Endothelial cell of umbilical vein (primary cell): ENCODE data around the gene ZNF620. TPM values are rescaled to one million over a fixed set of nuclear protein-coding genes. Genes with fewer than 3 reads are reported as not detected.
"Not testable (repeated sequence)": the region's sequence is repeated elsewhere in the genome, so short reads cannot be mapped to it uniquely, and the experiment has no call there.

Experiments
- BruUV-seq: library from RNA; stranded (reverse); fragments of 400-500 nt; replicated peaks from 2 replicates; lab custom pipeline; 2021; lab: Mats Ljungman, UMichigan
- CTCF ChIA-PET: fragments of 300-600, 350-600 bp; sonication (Branson Sonifier 250); formaldehyde crosslinking; loops from one replicate; lab custom pipeline; 2021; ENCODE audit warnings: antibody characterized with exemption, inconsistent platforms; lab: Charles Lee
- POLR2A ChIA-PET: fragments of 300-600, 350-600 bp; sonication (Branson Sonifier 250); formaldehyde crosslinking; loops from one replicate; lab custom pipeline; 2021; ENCODE audit warnings: antibody characterized with exemption, inconsistent platforms; lab: Charles Lee
- DNase-seq: peaks from one replicate; pipeline ENCODE4 v3.0.0-alpha.2; 2011; ENCODE audit warnings: low read depth, low spot score
- FAIRE-seq: peaks from 2 replicates; lab custom pipeline; 2011; peaks lifted over from hg19 to GRCh38; lab: Jason Lieb, UNC
- H2AFZ ChIP-seq: 2 replicates; pipeline ENCODE4 v1.6.0; 2012; ENCODE audit warnings: low read depth, low read length, control low read depth, inconsistent platforms
- H3K27ac ChIP-seq: 2 replicates; pipeline ENCODE4 v1.5.1; 2011; ENCODE audit warnings: low read depth, mild to moderate bottlenecking, control low read depth, low read length, moderate library complexity; ENCODE audit not compliant: insufficient read depth
- H3K27me3 ChIP-seq, 2 experiments: 2 replicates each; pipeline versions ENCODE4 v1.6.0 to v1.6.1; 2011; ENCODE audit warnings: low read length in 2 of 2, mixed read lengths in 1 of 2; ENCODE audit not compliant: control insufficient read depth in 2 of 2, insufficient read depth in 2 of 2
- H3K36me3 ChIP-seq, 2 experiments: 2 replicates in 1 of 2; 3 replicates in 1 of 2; pipeline ENCODE4 v1.5.1; 2011; ENCODE audit warnings: low read length in 2 of 2, mild to moderate bottlenecking in 1 of 2, moderate library complexity in 1 of 2; ENCODE audit not compliant: control insufficient read depth in 2 of 2, insufficient read depth in 2 of 2; ENCODE audit errors: extremely low read depth in 1 of 2
- H3K4me1 ChIP-seq: 3 replicates; pipeline ENCODE4 v1.5.1; 2011; ENCODE audit warnings: mild to moderate bottlenecking, low read length; ENCODE audit not compliant: control insufficient read depth, insufficient read depth; ENCODE audit errors: extremely low read depth
- H3K4me2 ChIP-seq: 2 replicates; pipeline ENCODE4 v1.6.1; 2011; ENCODE audit warnings: low read length, control low read depth, mixed read lengths; ENCODE audit not compliant: insufficient read depth
- H3K4me3 ChIP-seq, 3 experiments: fragments of 200-600 bp in 1 of 3; sonication (generic), shearing (Covaris generic) in 1 of 3; replicated peaks in 1 of 3; 2 replicates each; pipeline ENCODE4 v1.5.1; 2011 to 2016; ENCODE audit warnings: control low read depth in 3 of 3, low read length in 3 of 3, mild to moderate bottlenecking in 2 of 3, inconsistent platforms in 1 of 3, low read depth in 1 of 3, moderate library complexity in 1 of 3; ENCODE audit not compliant: insufficient read depth in 1 of 3
- H3K79me2 ChIP-seq: 2 replicates; pipeline ENCODE4 v1.6.0; 2012; ENCODE audit warnings: low read length, inconsistent platforms; ENCODE audit not compliant: control insufficient read depth, insufficient read depth
- H3K9ac ChIP-seq: replicated peaks from 2 replicates; pipeline ENCODE3; 2011; ENCODE audit warnings: low read length, control low read depth; ENCODE audit not compliant: insufficient read depth; ENCODE audit errors: extremely low read depth
- H3K9me1 ChIP-seq: replicated peaks from 3 replicates; pipeline ENCODE4 v1.6.0; 2011; ENCODE audit warnings: mild to moderate bottlenecking, low read length; ENCODE audit not compliant: control insufficient read depth, insufficient read depth; ENCODE audit errors: extremely low read depth
- H3K9me3 ChIP-seq: replicated peaks from 2 replicates; pipeline ENCODE4 v1.5.1; 2012; ENCODE audit warnings: low read length, inconsistent platforms; ENCODE audit not compliant: control insufficient read depth, insufficient read depth
- H4K20me1 ChIP-seq: replicated peaks from 2 replicates; pipeline ENCODE3; 2011; ENCODE audit warnings: mild to moderate bottlenecking, low read length; ENCODE audit not compliant: control insufficient read depth, insufficient read depth; ENCODE audit errors: extremely low read depth
- EZH2 ChIP-seq: IDR thresholded peaks from 2 replicates; pipeline ENCODE4 v1.6.1; 2012; ENCODE audit warnings: borderline replicate concordance, low read depth, mild to moderate bottlenecking, moderate library complexity, low read length, inconsistent platforms; ENCODE audit not compliant: severe bottlenecking
- FOS ChIP-seq: IDR thresholded peaks from 2 replicates; pipeline ENCODE4 v1.6.1; 2011; ENCODE audit warnings: mild to moderate bottlenecking, low read length, moderate library complexity, borderline replicate concordance; ENCODE audit not compliant: insufficient read depth
- GATA2 ChIP-seq: IDR thresholded peaks from 2 replicates; pipeline ENCODE4 v1.7.0; 2011; ENCODE audit warnings: low read depth, mild to moderate bottlenecking, moderate library complexity, mixed read lengths, low read length; ENCODE audit not compliant: insufficient read length, insufficient read depth
- JUN ChIP-seq: IDR thresholded peaks from 2 replicates; pipeline ENCODE4 v1.6.1; 2011; ENCODE audit warnings: borderline replicate concordance, low read depth; ENCODE audit not compliant: insufficient read length, insufficient read depth
- MYC ChIP-seq: IDR thresholded peaks from one replicate; pipeline ENCODE4 v1.6.1; 2011; ENCODE audit warnings: mild to moderate bottlenecking, low read depth, low read length
- POLR2A ChIP-seq: IDR thresholded peaks from 2 replicates; pipeline ENCODE4 v1.6.1; 2012; ENCODE audit warnings: low read depth, mild to moderate bottlenecking, control low read depth, low read length
- POLR2AphosphoS5 ChIP-seq: IDR thresholded peaks from 2 replicates; pipeline ENCODE4 v1.6.1; 2012; ENCODE audit warnings: low read depth, mild to moderate bottlenecking, control low read depth, low read length, moderate library complexity; ENCODE audit not compliant: insufficient read depth
- dilution Hi-C: fragments of 300-500 bp; cut with MboI; formaldehyde crosslinking; loops from one replicate; pipeline ENCODE4 v1.15.0; 2019; ENCODE audit warnings: low sequenced_read_pairs; ENCODE audit not compliant: extremely low pct_ligation_motif_present
- intact Hi-C: fragments of 100-400 bp; cut with micrococcal nuclease; formaldehyde crosslinking; loops from one replicate; pipeline ENCODE4 v1.10.0; 2022
- polyA plus RNA-seq, 4 experiments: library from polyadenylated mRNA; depleted of rRNA in 3 of 4; stranded (reverse) in 3 of 4; unstranded in 1 of 4; fragments of >200 nt; gene quantifications; 2 replicates each; pipeline versions ENCODE4 v1.2.1 to v1.2.3, GENCODE V29; 2011 to 2012; ENCODE audit warnings: missing spikeins in 1 of 4
- total RNA-seq: library from RNA; stranded (reverse); gene quantifications from 2 replicates; pipeline ENCODE4 v1.2.3, GENCODE V29; 2021
- TF ChIP-seq, protein P1 (sequence below): IDR thresholded peaks from 2 replicates; pipeline ENCODE4 v1.6.1; 2011; ENCODE audit not compliant: insufficient read depth, insufficient read length
- TF ChIP-seq, protein P2 (sequence below), 2 donors: IDR thresholded peaks; 1 replicate in 1 of 2; 2 replicates in 1 of 2; pipeline ENCODE4 v1.5.1; 2011; ENCODE audit warnings: low read length in 2 of 2, mild to moderate bottlenecking in 2 of 2, moderate library complexity in 2 of 2, control low read depth in 1 of 2, inconsistent platforms in 1 of 2, low read depth in 1 of 2; ENCODE audit not compliant: insufficient read depth in 1 of 2; ENCODE audit errors: extremely low read depth in 1 of 2

Gene ZNF620
- total and polyA plus RNA-seq, 2 donors (not counting 3 experiments of a cell fraction or from before 2014, with no cell fraction given) = 1.9 to 4.0 TPM

DNA sequence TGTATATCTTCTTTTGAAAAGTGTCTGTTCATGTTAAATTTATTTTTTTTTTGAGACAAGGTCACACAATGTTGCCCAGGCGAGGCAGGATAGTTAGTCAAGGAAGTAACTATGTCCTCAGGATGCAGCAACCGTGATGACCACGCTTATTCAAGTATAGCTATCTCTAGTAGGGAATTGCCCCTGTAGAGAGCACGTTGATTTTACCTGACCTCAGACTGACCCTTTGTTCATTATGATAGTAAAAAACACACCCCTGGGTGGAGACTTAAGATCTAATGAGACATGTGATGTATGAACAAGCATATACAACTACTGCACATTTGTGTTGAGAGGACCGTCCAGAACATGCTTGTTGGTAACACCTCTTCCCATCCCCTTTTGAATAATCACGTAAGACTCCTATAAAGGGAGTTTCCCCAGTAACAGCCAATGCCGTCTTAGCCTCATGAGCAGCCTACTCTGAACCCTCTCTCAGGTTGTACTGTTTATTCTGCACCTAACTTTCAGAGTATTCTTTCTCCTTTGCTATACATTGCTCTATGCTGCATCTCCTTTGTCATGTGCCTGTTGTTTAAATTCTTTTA lies 51.8 kb downstream of the ZNF620 start:
- dilution Hi-C loops = no loop called here
- no peak for DNase-seq
- BruUV-seq = no TSS peak
- ChIA-PET CTCF (no interaction called here), POLR2A (no interaction called here)
- Histone ChIP-seq H3K36me3 (no peaks in the 10 kb centered on the region), H3K9ac (no peak overlapping the region), H3K9me1 (no peaks in the 10 kb centered on the region), H3K27me3 (no peaks in the 10 kb centered on the region), H3K4me2 (no peak overlapping the region), H3K9me3 (no peaks in the 10 kb centered on the region), H3K79me2 (no peaks in the 10 kb centered on the region), H3K4me3 (no peak overlapping the region), H3K4me1 (no peaks in the 10 kb centered on the region), H4K20me1 (no peaks in the 10 kb centered on the region), H2AFZ (no peak overlapping the region), H3K27ac (no peak overlapping the region)
- intact Hi-C loops = no loop called here
- no peak for FAIRE-seq
- TF ChIP-seq EZH2 = no peak
- no peak for TF ChIP-seq MYC
- TF ChIP-seq POLR2A = no peak
- TF ChIP-seq, protein P1, sequence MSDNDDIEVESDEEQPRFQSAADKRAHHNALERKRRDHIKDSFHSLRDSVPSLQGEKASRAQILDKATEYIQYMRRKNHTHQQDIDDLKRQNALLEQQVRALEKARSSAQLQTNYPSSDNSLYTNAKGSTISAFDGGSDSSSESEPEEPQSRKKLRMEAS = no peak
- TF ChIP-seq JUN = no peak
- no peak for TF ChIP-seq POLR2AphosphoS5
- TF ChIP-seq, protein P2, sequence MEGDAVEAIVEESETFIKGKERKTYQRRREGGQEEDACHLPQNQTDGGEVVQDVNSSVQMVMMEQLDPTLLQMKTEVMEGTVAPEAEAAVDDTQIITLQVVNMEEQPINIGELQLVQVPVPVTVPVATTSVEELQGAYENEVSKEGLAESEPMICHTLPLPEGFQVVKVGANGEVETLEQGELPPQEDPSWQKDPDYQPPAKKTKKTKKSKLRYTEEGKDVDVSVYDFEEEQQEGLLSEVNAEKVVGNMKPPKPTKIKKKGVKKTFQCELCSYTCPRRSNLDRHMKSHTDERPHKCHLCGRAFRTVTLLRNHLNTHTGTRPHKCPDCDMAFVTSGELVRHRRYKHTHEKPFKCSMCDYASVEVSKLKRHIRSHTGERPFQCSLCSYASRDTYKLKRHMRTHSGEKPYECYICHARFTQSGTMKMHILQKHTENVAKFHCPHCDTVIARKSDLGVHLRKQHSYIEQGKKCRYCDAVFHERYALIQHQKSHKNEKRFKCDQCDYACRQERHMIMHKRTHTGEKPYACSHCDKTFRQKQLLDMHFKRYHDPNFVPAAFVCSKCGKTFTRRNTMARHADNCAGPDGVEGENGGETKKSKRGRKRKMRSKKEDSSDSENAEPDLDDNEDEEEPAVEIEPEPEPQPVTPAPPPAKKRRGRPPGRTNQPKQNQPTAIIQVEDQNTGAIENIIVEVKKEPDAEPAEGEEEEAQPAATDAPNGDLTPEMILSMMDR (IDR thresholded peaks at IDR 0.05; ENCODE audit: extremely low read depth in 1 of 2, insufficient read depth in 1 of 2, low read depth in 1 of 2, low read length in 2 of 2) = no peak
- no peak for TF ChIP-seq FOS
- TF ChIP-seq GATA2 = no peak

DNA sequence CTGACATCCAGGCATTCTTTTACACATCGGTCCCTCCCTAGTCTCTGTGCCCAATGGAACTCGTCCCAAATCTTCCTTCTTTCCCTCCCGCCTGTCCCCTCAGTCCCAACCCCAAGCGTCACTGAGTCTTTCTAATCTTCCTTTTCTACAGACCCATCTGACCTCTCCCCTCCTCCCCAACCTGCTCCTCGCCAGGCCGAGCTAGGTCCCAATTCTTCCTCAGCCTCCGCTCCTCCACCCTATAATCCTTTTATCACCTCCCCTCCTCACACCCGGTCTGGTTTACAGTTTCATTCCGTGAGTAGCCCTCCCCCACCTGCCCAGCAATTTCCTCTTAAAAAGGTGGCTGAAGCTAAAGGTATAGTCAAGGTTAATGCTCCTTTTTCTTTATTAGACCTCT lies 56.6 kb downstream of the ZNF620 start:
- H3K4me1 ChIP-seq, H4K20me1 ChIP-seq, H3K9me3 ChIP-seq, H3K4me2 ChIP-seq, H3K27ac ChIP-seq, POLR2A ChIA-PET, H3K36me3 ChIP-seq, H3K9ac ChIP-seq, BruUV-seq, H3K79me2 ChIP-seq, H3K9me1 ChIP-seq, CTCF ChIA-PET, H3K4me3 ChIP-seq, intact Hi-C loops, DNase-seq, H2AFZ ChIP-seq, dilution Hi-C loops, FAIRE-seq, H3K27me3 ChIP-seq: not testable (repeated sequence)

DNA sequence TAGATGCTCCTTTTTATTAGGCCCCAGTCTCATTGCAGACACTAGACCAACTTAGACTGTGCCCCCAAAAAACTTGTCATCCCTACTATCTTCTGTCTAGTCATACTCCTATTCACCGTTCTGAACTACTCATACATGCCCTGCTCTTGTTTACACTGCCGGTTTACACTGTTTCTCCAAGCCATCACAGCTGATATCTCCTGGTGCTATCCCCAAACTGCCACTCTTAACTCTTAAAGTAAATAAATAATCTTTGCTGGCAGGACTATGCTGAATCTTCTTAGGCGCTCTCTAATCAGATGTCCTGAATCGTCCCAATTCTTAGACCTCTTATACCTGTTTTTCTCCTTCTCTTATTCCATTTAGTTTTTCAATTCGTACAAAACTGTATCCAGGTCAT lies 59.8 kb downstream of the ZNF620 start:
- CTCF ChIA-PET, H3K27ac ChIP-seq, H3K9me1 ChIP-seq, H3K27me3 ChIP-seq, H3K9ac ChIP-seq, intact Hi-C loops, H3K4me2 ChIP-seq, H3K9me3 ChIP-seq, BruUV-seq, H3K4me3 ChIP-seq, FAIRE-seq, POLR2A ChIA-PET, DNase-seq, H3K36me3 ChIP-seq, dilution Hi-C loops, H3K79me2 ChIP-seq, H3K4me1 ChIP-seq, H4K20me1 ChIP-seq, H2AFZ ChIP-seq: not testable (repeated sequence)
